ENCODE results near the gene RASGRF1. TPM values are rescaled to one million over a fixed set of nuclear protein-coding genes. Genes with fewer than 3 reads are reported as not detected.
"Not testable (repeated sequence)": the region's sequence is repeated elsewhere in the genome, so short reads cannot be mapped to it uniquely, and the experiment has no call there.

RASGRF1 gene
- total RNA-seq, 1 donor from 2014 or later = not detected

- no peak for ATAC-seq (ENCODE audit: poor library complexity)
- intact Hi-C loops (cut with DNase I) = no loop called here
- DNase-seq = no peak
Measured at GRCh38 chr15:78995921-78996893, 94.4 kb downstream of the RASGRF1 start.

- ATAC-seq (ENCODE audit: poor library complexity); DNase-seq; intact Hi-C loops (cut with DNase I): not testable (repeated sequence)
Measured at GRCh38 chr15:78995161-78995560, 95.4 kb downstream of the RASGRF1 start.

- DNase-seq = no peak
- ATAC-seq (ENCODE audit: poor library complexity) = no peak
- intact Hi-C loops (cut with DNase I) = no loop called here
Measured at GRCh38 chr15:78993931-78994530, 96.5 kb downstream of the RASGRF1 start.

GRCh38 chr15:78993257-78993930, 97.2 kb downstream of the RASGRF1 start:
- ATAC-seq (ENCODE audit: poor library complexity) (no peak), DNase-seq (no peak)

GRCh38 chr15:78992416-78993256, 97.9 kb downstream of the RASGRF1 start:
- intact Hi-C loops (cut with DNase I) = no loop called here
- ATAC-seq (ENCODE audit: poor library complexity) (peak; percentile 8), DNase-seq (no peak)

More at GRCh38 chr15:78993257-78993930, 97.2 kb downstream of the RASGRF1 start:
- intact Hi-C loops (cut with DNase I) = no loop called here

GRCh38 chr15:78991879-78992278, 98.7 kb downstream of the RASGRF1 start:
- ATAC-seq (ENCODE audit: poor library complexity) (no peak), DNase-seq (no peak)
- intact Hi-C loops (cut with DNase I) = no loop called here

- intact Hi-C loops (cut with DNase I) = no loop called here
- DNase-seq (no peak), ATAC-seq (ENCODE audit: poor library complexity) (no peak)
Measured at GRCh38 chr15:78991476-78991875, 99.1 kb downstream of the RASGRF1 start.

GRCh38 chr15:78990278-78990677, 100.3 kb downstream of the RASGRF1 start:
- ATAC-seq (ENCODE audit: poor library complexity) (no peak), DNase-seq (no peak)
- intact Hi-C loops (cut with DNase I) = no loop called here

GRCh38 chr15:78989701-78990240, 100.8 kb downstream of the RASGRF1 start:
- ATAC-seq (ENCODE audit: poor library complexity) (no peak), DNase-seq (no peak)
- intact Hi-C loops (cut with DNase I) = no loop called here

GRCh38 chr15:78988361-78988911, 102.1 kb downstream of the RASGRF1 start:
- ATAC-seq (ENCODE audit: poor library complexity) (peak; percentile 64), DNase-seq (peak; percentile 77)
- intact Hi-C loops (cut with DNase I) = no loop called here

GRCh38 chr15:78987556-78988360, 102.8 kb downstream of the RASGRF1 start:
- ATAC-seq (ENCODE audit: poor library complexity) (no peak), DNase-seq (no peak)
- intact Hi-C loops (cut with DNase I) = no loop called here

- intact Hi-C loops (cut with DNase I) = no loop called here
- DNase-seq = no peak
- ATAC-seq (ENCODE audit: poor library complexity) = no peak
Measured at GRCh38 chr15:78985859-78986475, 104.6 kb downstream of the RASGRF1 start.

- DNase-seq = no peak
- intact Hi-C loops (cut with DNase I) = no loop called here
- no peak for ATAC-seq (ENCODE audit: poor library complexity)
Measured at GRCh38 chr15:78984041-78984440, 106.5 kb downstream of the RASGRF1 start.

- ATAC-seq (ENCODE audit: poor library complexity) = no peak
- intact Hi-C loops (cut with DNase I) = no loop called here
Measured at GRCh38 chr15:78983146-78983918, 107.2 kb downstream of the RASGRF1 start.

GRCh38 chr15:78982736-78983135, 107.8 kb downstream of the RASGRF1 start:
- ATAC-seq (ENCODE audit: poor library complexity) = peak; percentile 55

More at GRCh38 chr15:78983146-78983918, 107.2 kb downstream of the RASGRF1 start:
- no peak for DNase-seq

More at GRCh38 chr15:78982736-78983135, 107.8 kb downstream of the RASGRF1 start:
- intact Hi-C loops (cut with DNase I) = no loop called here
- DNase-seq = no peak
